Lung (tissue), 12 donors: ENCODE data around the gene TMPRSS7. TPM values are rescaled to one million over a fixed set of nuclear protein-coding genes. Genes with fewer than 3 reads are reported as not detected.

Experiments used
- ATAC-seq: fragments of 200-7000 bp; cut with Tn5 transposase; one replicate; pipeline ENCODE4 v1.9.1; 2020; ENCODE audit warnings: moderate number of reproducible peaks; ENCODE audit not compliant: insufficient read depth, low FRiP score
- DNase-seq, 3 donors: peaks; one replicate each; pipeline ENCODE4 v3.0.0-alpha.2; 2013 to 2017
- H3K27ac ChIP-seq, 2 donors: one replicate each; pipeline ENCODE4 v1.5.1; 2013; ENCODE audit warnings: mild to moderate bottlenecking in 2 of 2, moderate library complexity in 2 of 2, control low read depth in 1 of 2, inconsistent platforms in 1 of 2, low read depth in 1 of 2, low read length in 1 of 2
- H3K27me3 ChIP-seq, 3 donors: one replicate each; pipeline ENCODE4 v1.5.1; 2013; ENCODE audit warnings: low read length in 2 of 3; ENCODE audit not compliant: control insufficient read depth in 3 of 3, insufficient read depth in 3 of 3
- H3K36me3 ChIP-seq, 4 donors: one replicate each; pipeline ENCODE4 v1.5.1; 2013; ENCODE audit warnings: low read length in 4 of 4, mild to moderate bottlenecking in 1 of 4, moderate library complexity in 1 of 4; ENCODE audit not compliant: control insufficient read depth in 4 of 4, insufficient read depth in 4 of 4
- H3K4me1 ChIP-seq, 5 donors: one replicate each; pipeline ENCODE4 v1.5.1; 2013; ENCODE audit warnings: low read length in 5 of 5, mild to moderate bottlenecking in 2 of 5, moderate library complexity in 1 of 5; ENCODE audit not compliant: control insufficient read depth in 5 of 5, insufficient read depth in 5 of 5
- H3K4me3 ChIP-seq: one replicate; pipeline ENCODE4 v1.5.1; 2013; ENCODE audit warnings: mild to moderate bottlenecking, control low read depth, moderate library complexity
- H3K9ac ChIP-seq, 2 donors: one replicate each; pipeline ENCODE4 v1.5.1; 2013; ENCODE audit warnings: low read length in 2 of 2, control low read depth in 1 of 2; ENCODE audit not compliant: insufficient read depth in 1 of 2
- H3K9me3 ChIP-seq, 4 donors: one replicate each; pipeline ENCODE4 v1.5.1; 2013; ENCODE audit warnings: low read length in 3 of 4, mild to moderate bottlenecking in 1 of 4, moderate library complexity in 1 of 4; ENCODE audit not compliant: control insufficient read depth in 4 of 4, insufficient read depth in 3 of 4
- CTCF ChIP-seq: IDR thresholded peaks from 2 replicates; pipeline ENCODE4 v1.5.1; 2012; ENCODE audit warnings: mild to moderate bottlenecking; ENCODE audit errors: control extremely low read depth, extremely low read depth
- WGBS, 2 donors: extraction: QIAGEN DNeasy Blood & Tissue Kit; methylation state at CpG; one replicate each; pipeline ENCODE4 v1.1.7; 2013; 5-methylcytosine and 5-hydroxymethylcytosine counted together
- polyA plus RNA-seq, 2 donors: library from polyadenylated mRNA; stranded (reverse); fragments of 200-250 nt; gene quantifications; one replicate each; pipeline ENCODE4 v1.2.1, GENCODE V29; 2013
- total RNA-seq, 2 donors: library from RNA; depleted of rRNA in 1 of 2; stranded (reverse); fragments of >200 nt in 1 of 2; gene quantifications; one replicate each; pipeline ENCODE4 v1.2.1, GENCODE V29; 2014 to 2021
- donor health status: control.
- donor health status: control.
- donor health status: Bipolar disorder and iron deficiency.
- donor health status: healthy.
- donor health status: DM: yes; HTN: yes; CAD: no.

The TMPRSS7 gene
- total and polyA plus RNA-seq, 4 donors = 0.09 to 0.31 (median 0.17) TPM

- no peaks in the 10 kb centered on the region for H3K27me3 ChIP-seq
- no peak overlapping the region for H3K27ac ChIP-seq
- no peak overlapping the region for H3K4me3 ChIP-seq
- no peak for TF ChIP-seq CTCF
- H3K4me1 ChIP-seq = no peaks in the 10 kb centered on the region
- no peak for ATAC-seq
- H3K9ac ChIP-seq = no peak overlapping the region
- no peak for DNase-seq
- WGBS, 2 donors = 65 to 83% methylated on average over 4 of the region's 4 CpGs
- H3K36me3 ChIP-seq = no peaks in the 10 kb centered on the region
- no peaks in the 10 kb centered on the region for H3K9me3 ChIP-seq
Observed at GRCh38 chr3:112046599-112046998, 12.1 kb downstream of the TMPRSS7 start.

GRCh38 chr3:112047264-112047663, 12.7 kb downstream of the TMPRSS7 start:
- H3K9me3 ChIP-seq = no peaks in the 10 kb centered on the region
- no peaks in the 10 kb centered on the region for H3K36me3 ChIP-seq

GRCh38 chr3:112048911-112049310, 14.4 kb downstream of the TMPRSS7 start:
- no peaks in the 10 kb centered on the region for H3K27me3 ChIP-seq
- no peaks in the 10 kb centered on the region for H3K4me1 ChIP-seq
- H3K36me3 ChIP-seq = no peaks in the 10 kb centered on the region
- no peak overlapping the region for H3K4me3 ChIP-seq
- DNase-seq = peak in 2 of 3 donors; percentile 19 to 28
- no peaks in the 10 kb centered on the region for H3K9me3 ChIP-seq
- no peak for ATAC-seq
- 61 to 73% methylated on average over 8 of the region's 8 CpGs for WGBS, 2 donors
- no peak overlapping the region for H3K9ac ChIP-seq
- TF ChIP-seq CTCF = no peak
- H3K27ac ChIP-seq = no peak overlapping the region

More at GRCh38 chr3:112047264-112047663, 12.7 kb downstream of the TMPRSS7 start:
- DNase-seq (no peak), ATAC-seq (no peak)
- H3K9ac ChIP-seq = no peak overlapping the region
- WGBS, 2 donors = 83 to 89% methylated on average over 1 of the region's 1 CpG
- no peaks in the 10 kb centered on the region for H3K4me1 ChIP-seq
- no peak for TF ChIP-seq CTCF
- H3K27me3 ChIP-seq = no peaks in the 10 kb centered on the region
- no peak overlapping the region for H3K27ac ChIP-seq
- H3K4me3 ChIP-seq = no peak overlapping the region

GRCh38 chr3:112053229-112053628, 18.7 kb downstream of the TMPRSS7 start:
- H3K9ac ChIP-seq = no peak overlapping the region
- ATAC-seq = no peak
- no peaks in the 10 kb centered on the region for H3K9me3 ChIP-seq
- no peaks in the 10 kb centered on the region for H3K27me3 ChIP-seq
- TF ChIP-seq CTCF = no peak
- H3K4me3 ChIP-seq = no peak overlapping the region
- no peaks in the 10 kb centered on the region for H3K4me1 ChIP-seq
- WGBS, 2 donors = 36 to 70% methylated on average over 1 of the region's 1 CpG
- DNase-seq = no peak
- no peak overlapping the region for H3K27ac ChIP-seq
- H3K36me3 ChIP-seq = no peaks in the 10 kb centered on the region
